ENCODE measurements around the gene MNT.

Gene MNT

DNA sequence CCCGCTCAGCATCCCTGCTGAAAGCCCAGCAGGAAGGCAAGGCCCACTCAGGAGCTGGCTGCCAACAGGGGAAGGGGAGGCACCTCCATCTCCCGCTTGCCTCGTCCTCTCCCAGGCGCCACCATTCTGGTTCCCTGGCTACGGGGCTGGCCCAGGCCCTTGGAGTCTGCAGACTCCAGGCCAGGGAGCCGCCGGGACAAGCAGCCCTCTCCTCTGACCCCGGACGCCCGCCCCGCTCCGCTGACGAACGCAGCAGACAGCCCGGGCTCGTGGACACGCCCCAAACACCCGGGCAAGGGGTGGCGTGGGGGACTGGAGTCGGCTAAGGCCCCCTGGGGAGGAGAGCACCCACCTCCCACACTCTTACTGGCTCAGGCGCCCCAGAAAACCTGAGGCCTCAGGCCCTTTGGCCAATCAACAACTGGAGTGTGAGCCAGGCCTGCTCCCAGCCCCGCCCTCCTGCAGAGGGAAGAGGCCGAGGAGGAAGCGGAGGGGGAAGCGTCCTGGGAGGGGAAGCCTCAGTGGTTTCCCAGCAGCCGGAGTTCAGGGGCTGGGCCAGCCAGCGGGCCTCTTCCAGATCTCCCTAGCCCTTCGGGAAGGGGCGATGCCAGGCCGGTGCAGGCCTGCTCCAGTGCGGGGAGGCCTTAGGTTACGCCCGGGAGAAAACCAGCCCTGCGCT, 4.2 kb downstream of the MNT start:
- peak in 1 of 2 donors; percentile 24 for DNase-seq (ENCODE audit: low read depth in 1 of 2, low spot score in 1 of 2)

- DNase-seq (ENCODE audit: low read depth in 1 of 2, low spot score in 1 of 2) = no peak
Observed at GRCh38 chr17:2396192-2396567, 4.7 kb downstream of the MNT start.

- DNase-seq (ENCODE audit: low read depth in 1 of 2, low spot score in 1 of 2) = no peak
Observed at GRCh38 chr17:2395258-2396181, 5.3 kb downstream of the MNT start.

DNA sequence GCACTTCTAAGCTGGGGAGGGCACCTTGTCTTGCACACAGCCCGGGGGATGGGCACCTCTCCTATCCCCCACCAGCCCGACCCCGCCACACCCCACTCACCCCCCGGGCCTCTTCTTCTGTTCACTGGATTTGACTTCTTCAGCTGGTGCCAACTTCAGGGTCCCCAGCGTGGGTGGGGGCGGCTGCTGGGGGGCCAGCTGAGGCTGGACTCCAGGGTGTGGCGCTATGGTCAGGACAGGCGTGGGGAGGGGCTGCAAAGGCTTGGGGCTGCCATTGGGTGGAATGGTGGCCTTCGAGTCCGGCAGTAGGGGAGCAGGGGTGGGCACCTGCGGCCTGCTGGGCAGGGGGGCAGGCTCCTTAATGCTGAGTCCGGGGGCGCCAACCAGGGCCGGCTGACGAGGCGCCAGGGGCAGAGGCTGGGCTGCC, 6.1 kb downstream of the MNT start:
- no peak for DNase-seq (ENCODE audit: low read depth in 1 of 2, low spot score in 1 of 2)

DNA sequence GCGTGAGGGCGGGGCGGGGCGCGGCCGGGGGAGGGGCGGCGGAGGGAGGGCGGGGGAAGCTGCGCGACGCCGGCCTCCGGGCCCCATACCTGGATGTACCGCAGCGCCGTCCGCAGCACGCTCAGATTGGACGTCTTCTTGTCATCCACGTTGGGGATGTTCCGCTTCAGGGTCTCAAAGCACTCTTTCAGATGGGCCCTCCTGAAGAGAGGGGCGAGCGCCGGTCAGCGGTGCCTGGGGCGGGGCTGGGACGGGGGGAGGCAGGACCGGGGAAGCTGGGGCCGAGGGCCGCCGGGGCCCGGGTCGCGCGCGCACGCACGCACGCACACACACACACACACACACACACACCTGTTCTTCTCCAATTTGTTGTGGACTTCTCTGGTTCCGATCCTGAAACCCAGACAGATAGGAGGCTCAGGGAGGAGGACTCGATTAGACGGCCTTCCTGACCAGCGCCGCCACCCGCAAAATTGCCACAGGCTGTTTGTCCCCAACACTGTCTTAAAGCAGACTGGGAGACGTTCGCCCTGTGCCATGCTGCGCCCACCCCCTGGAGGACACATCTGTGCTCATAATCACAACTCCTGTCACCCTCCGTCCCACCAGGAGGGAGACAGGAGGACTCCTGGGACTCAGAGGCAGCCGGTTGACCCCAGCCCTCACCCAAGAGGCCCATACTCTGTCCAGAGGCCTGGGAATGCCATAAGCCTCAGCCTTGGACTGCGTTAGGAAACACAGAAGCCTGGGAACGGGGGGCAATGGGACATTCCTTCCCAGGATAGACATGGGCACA, 6.7 kb downstream of the MNT start:
- no peak for DNase-seq (ENCODE audit: low read depth in 1 of 2, low spot score in 1 of 2)

- DNase-seq (ENCODE audit: low read depth in 1 of 2, low spot score in 1 of 2) = peak; percentile 79 to 88
Observed at GRCh38 chr17:2393174-2393953, 7.5 kb downstream of the MNT start.

DNA sequence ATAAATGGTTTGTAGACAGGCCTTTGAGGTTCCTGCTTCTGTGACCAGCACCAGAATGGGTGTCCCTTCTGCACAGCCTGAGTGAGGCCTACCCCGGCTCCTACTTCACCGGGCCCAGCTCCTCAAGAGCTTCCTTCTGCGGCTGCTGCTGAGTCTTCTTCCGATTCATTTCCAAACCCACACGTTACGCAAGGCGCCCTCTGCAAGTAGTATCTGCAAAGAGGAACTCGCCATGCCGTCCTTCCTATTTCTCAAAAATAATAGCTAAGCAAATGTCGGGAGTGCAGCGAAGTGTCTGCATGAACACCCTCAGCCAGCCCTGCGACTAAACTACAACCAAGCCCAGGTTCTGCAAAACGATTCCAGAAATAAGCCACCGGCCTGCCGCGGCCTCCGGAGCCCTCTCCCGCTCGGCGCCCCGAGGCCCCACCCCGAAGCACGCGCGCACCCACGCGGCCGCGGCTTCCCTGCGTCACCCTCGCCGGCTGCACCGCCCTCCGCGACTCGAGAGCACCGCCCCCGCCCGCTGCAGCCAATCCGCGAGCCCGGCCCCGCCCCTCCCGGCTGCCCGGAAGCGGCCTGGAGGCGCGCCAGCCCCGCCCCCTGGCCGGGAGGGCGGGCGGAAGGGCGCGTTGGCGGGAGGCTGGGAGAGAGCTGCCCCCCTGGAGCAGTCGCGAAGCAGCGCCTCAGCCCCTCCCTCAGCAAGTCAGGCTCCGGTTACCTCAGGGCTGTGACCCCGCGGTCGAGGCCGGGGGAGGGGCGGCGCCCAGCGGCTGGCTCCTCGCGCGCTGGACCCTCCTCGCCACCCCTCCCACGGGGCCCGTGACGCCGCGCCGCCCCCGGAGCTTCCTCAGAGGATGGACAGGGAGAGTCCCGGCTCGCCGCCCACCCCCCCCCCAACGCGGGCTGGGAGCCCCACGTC, 8.3 kb downstream of the MNT start:
- DNase-seq (ENCODE audit: low read depth in 1 of 2, low spot score in 1 of 2) = peak; percentile 96 to 99

GRCh38 chr17:2391597-2392251, 9.1 kb downstream of the MNT start:
- DNase-seq (ENCODE audit: low read depth in 1 of 2, low spot score in 1 of 2) = no peak

DNA sequence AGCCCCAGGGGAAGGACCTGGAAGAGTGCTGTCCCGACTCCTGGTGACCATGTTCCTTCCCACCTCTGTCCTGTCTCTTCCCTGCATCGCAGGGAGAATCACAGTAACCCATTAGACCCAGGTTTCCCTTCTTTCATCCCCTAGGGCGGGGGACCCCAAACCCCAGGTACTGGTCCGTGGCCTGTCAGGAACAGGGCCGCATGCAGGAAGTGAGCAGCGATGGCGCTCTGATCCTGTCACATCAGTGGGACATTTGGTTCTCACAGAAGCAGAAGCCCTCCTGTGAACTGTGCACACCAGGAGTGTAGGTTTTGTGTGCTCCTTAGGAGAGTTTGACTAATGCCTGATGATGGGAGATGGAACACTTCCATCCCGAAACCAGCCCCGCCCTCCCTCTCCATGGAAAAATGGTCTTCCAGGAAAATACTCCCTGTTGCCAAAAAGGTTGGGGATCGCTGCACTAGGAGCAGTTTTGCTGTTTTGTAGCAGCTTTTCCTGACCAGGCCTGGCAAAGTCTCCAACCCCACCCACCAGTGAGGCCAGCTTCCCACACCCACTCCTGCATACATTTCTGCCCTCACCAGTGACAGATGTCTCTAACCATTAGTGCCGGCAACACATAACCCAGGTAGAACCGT, 10.5 kb downstream of the MNT start:
- no peak for DNase-seq (ENCODE audit: low read depth in 1 of 2, low spot score in 1 of 2)

- DNase-seq (ENCODE audit: low read depth in 1 of 2, low spot score in 1 of 2) = no peak
Observed at GRCh38 chr17:2388683-2389055, 12.2 kb downstream of the MNT start.

GRCh38 chr17:2388020-2388682, 12.7 kb downstream of the MNT start:
- DNase-seq (ENCODE audit: low read depth in 1 of 2, low spot score in 1 of 2) = no peak

DNA sequence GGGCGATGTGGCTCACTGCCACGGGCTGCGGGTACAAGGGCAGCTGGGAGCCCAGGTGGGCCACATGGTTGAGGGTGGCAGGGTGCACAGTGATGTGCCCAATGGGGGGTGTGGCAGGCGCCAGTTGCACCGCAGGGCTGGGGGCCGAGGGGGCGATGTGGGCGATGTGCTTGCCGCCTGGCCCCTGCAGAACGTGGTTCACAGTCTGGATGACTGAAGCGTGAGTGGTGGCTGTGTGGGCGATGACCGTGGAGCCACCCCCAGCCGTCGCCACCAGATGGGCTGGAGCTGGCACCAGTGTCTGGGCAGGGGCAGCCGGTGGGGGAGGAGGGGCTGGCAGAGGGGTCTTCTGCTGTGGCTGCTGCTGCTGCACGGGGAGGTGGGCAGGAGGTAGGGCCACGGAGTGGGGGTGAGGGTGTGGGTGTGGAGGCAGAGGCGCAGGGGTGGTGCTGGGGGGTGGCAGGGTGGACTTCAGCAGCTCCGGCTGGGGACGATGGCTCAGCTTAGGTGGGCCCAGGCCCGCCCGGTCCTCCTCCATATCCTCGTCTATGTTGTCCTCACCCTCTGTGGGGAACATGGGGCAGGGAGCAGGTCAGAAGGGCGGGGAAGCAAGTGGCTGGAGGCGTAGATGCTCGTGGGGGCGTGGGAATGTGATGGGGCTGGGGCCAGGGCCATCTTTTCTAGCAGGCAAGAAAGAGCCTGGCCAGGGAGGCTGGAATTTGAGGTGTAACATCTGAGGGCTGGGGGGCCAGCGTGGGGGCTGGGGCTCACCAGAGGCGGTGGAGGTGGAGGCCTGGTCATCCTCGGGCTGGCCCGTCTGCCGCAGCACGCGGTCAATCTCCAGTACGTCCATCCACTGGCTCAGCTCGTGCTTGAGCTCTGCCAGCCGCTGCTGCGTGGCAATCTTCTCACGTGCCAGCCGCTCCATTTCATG, 13.5 kb downstream of the MNT start:
- no peak for DNase-seq (ENCODE audit: low read depth in 1 of 2, low spot score in 1 of 2)

GRCh38 chr17:2386400-2387085, 14.3 kb downstream of the MNT start:
- DNase-seq (ENCODE audit: low read depth in 1 of 2, low spot score in 1 of 2) = no peak

GRCh38 chr17:2385240-2386210, 15.3 kb downstream of the MNT start:
- DNase-seq (ENCODE audit: low read depth in 1 of 2, low spot score in 1 of 2) = no peak

- DNase-seq (ENCODE audit: low read depth in 1 of 2, low spot score in 1 of 2) = no peak
Observed at GRCh38 chr17:2384439-2385127, 16.3 kb downstream of the MNT start.

All from activated T-helper 1 cell treated with anti-CD3 and anti-CD28 coated beads, Interleukin-2, amount 50 U/mL, for 16 hours (primary cell).